Ovary (tissue), 3 donors: ENCODE data around the gene PHF2.

Experiments
- CTCF ChIP-seq, 3 donors: fragments of 450-650 bp in 2 of 3; fragments of 200-600 bp in 1 of 3; IDR thresholded peaks; one replicate each; pipeline versions ENCODE4 v1.5.1 to v1.8.0; 2016 to 2022; ENCODE audit warnings: antibody characterized with exemption in 3 of 3, mild to moderate bottlenecking in 1 of 3
- EP300 ChIP-seq: sonication (generic); formaldehyde crosslinking; IDR thresholded peaks from one replicate; pipeline ENCODE4 v1.6.1; 2017; ENCODE audit warnings: antibody characterized with exemption
- POLR2A ChIP-seq: fragments of 450-650 bp; IDR thresholded peaks from one replicate; pipeline ENCODE4 v1.6.1; 2017; ENCODE audit warnings: antibody characterized with exemption, mild to moderate bottlenecking, moderate library complexity
- donor health status: DM: no; HTN: no; CAD: no.

GRCh38 chr9:93596399-93596798 is 20.0 kb downstream of the PHF2 start:
- TF ChIP-seq POLR2A (no peak), CTCF (IDR thresholded peaks at IDR 0.05) (no peak), EP300 (no peak)
